Endothelial cell of umbilical vein (primary cell): ENCODE results near the gene MYO16.

Source experiments
- POLR2A ChIP-seq: IDR thresholded peaks from 2 replicates; pipeline ENCODE4 v1.6.1; 2012; ENCODE audit warnings: low read depth, mild to moderate bottlenecking, control low read depth, low read length
- TF ChIP-seq, protein P1 (sequence below), 2 donors: IDR thresholded peaks; 1 replicate in 1 of 2; 2 replicates in 1 of 2; pipeline ENCODE4 v1.5.1; 2011; ENCODE audit warnings: low read length in 2 of 2, mild to moderate bottlenecking in 2 of 2, moderate library complexity in 2 of 2, control low read depth in 1 of 2, inconsistent platforms in 1 of 2, low read depth in 1 of 2; ENCODE audit not compliant: insufficient read depth in 1 of 2; ENCODE audit errors: extremely low read depth in 1 of 2

DNA sequence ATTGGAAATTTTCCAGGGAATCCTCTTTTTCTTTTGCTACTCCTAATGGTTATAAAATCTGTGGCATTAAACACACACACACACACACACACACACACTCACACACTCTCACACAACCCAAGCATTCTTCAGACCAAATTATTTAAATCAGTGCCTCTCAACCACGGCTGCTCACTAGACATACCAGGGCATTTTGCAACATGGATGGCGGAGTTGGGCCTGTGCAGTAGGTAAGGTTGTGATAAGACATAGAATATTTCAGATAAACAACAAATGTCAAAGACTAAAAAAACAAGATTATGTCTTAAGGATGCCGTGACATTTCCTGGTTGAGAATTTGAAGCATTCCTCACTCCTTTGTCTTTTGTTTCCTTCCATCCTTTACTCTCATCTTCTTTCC is 443.1 kb downstream of the MYO16 start:
- TF ChIP-seq POLR2A, result no peak
- TF ChIP-seq, protein P1, sequence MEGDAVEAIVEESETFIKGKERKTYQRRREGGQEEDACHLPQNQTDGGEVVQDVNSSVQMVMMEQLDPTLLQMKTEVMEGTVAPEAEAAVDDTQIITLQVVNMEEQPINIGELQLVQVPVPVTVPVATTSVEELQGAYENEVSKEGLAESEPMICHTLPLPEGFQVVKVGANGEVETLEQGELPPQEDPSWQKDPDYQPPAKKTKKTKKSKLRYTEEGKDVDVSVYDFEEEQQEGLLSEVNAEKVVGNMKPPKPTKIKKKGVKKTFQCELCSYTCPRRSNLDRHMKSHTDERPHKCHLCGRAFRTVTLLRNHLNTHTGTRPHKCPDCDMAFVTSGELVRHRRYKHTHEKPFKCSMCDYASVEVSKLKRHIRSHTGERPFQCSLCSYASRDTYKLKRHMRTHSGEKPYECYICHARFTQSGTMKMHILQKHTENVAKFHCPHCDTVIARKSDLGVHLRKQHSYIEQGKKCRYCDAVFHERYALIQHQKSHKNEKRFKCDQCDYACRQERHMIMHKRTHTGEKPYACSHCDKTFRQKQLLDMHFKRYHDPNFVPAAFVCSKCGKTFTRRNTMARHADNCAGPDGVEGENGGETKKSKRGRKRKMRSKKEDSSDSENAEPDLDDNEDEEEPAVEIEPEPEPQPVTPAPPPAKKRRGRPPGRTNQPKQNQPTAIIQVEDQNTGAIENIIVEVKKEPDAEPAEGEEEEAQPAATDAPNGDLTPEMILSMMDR (IDR thresholded peaks at IDR 0.05; ENCODE audit: extremely low read depth in 1 of 2, insufficient read depth in 1 of 2, low read depth in 1 of 2, low read length in 2 of 2), result no peak
